Breast epithelium (tissue), 4 donors: ENCODE results near the gene THADA. TPM values are rescaled to one million over a fixed set of nuclear protein-coding genes. Genes with fewer than 3 reads are reported as not detected.

Experiments used
- DNase-seq, 2 donors: peaks; one replicate each; pipeline ENCODE4 v3.0.0-alpha.2; 2019; ENCODE audit warnings: low spot score in 2 of 2
- H3K27ac ChIP-seq, 2 donors: fragments of 200-600 bp; sonication (generic) in 1 of 2; one replicate each; pipeline ENCODE4 v1.5.1; 2016 to 2019; ENCODE audit warnings: mild to moderate bottlenecking in 1 of 2
- H3K27me3 ChIP-seq, 2 donors: fragments of 200-600 bp; sonication (generic) in 1 of 2; one replicate each; pipeline versions ENCODE4 v1.5.1 to v1.6.0; 2017 to 2019; ENCODE audit warnings: control low read depth in 1 of 2, mild to moderate bottlenecking in 1 of 2
- H3K36me3 ChIP-seq: fragments of 200-600 bp; one replicate; pipeline ENCODE4 v1.5.1; 2019
- H3K4me1 ChIP-seq, 2 donors: fragments of 200-600 bp; sonication (generic); one replicate each; pipeline ENCODE4 v1.5.1; 2016 to 2019; ENCODE audit warnings: control low read depth in 1 of 2
- H3K4me3 ChIP-seq, 3 donors: fragments of 200-600 bp; sonication (generic); 1 replicate in 2 of 3; 2 replicates in 1 of 3; pipeline ENCODE4 v1.5.1; 2016 to 2019; ENCODE audit warnings: mild to moderate bottlenecking in 3 of 3, moderate library complexity in 2 of 3
- H3K9me3 ChIP-seq, 2 donors: fragments of 200-600 bp; sonication (generic) in 1 of 2; one replicate each; pipeline ENCODE4 v1.5.1; 2016 to 2019; ENCODE audit warnings: control low read depth in 1 of 2
- POLR2A ChIP-seq: fragments of 450-650 bp; IDR thresholded peaks from one replicate; pipeline ENCODE4 v1.6.1; 2016; ENCODE audit warnings: antibody characterized with exemption, mild to moderate bottlenecking, moderate library complexity
- POLR2AphosphoS5 ChIP-seq, 3 donors: sonication (generic); formaldehyde crosslinking; IDR thresholded peaks; one replicate each; pipeline ENCODE4 v1.6.1; 2017; ENCODE audit warnings: antibody characterized with exemption in 3 of 3
- intact Hi-C: fragments of 100-400 bp; cut with DNase I; formaldehyde crosslinking; loops from one replicate; pipeline ENCODE4 v1.15.1; 2023; ENCODE audit warnings: low total_unique reads
- total RNA-seq, 3 donors: library from RNA; depleted of rRNA; stranded (reverse); fragments of >200 nt; gene quantifications; one replicate each; pipeline ENCODE4 v1.1.0, GENCODE V29; 2016
- TF ChIP-seq, protein P1 (sequence below), 3 donors: fragments of 450-650 bp; IDR thresholded peaks; one replicate each; pipeline ENCODE4 v1.5.1; 2016 to 2017; ENCODE audit warnings: antibody characterized with exemption in 3 of 3, mild to moderate bottlenecking in 3 of 3, moderate library complexity in 3 of 3

The THADA gene
- total RNA-seq, 3 donors from 2014 or later: 41.1 to 60.6 (median 49.5) TPM

- Histone ChIP-seq H3K4me1 (no peaks in the 10 kb centered on the region), H3K36me3 (peaks cover 2% of the 10 kb centered on the region), H3K27me3 (no peaks in the 10 kb centered on the region), H3K27ac (no peak overlapping the region), H3K4me3 (no peak overlapping the region), H3K9me3 (no peaks in the 10 kb centered on the region)
- TF ChIP-seq POLR2AphosphoS5 (IDR thresholded peaks at IDR 0.05) (no peak), POLR2A (no peak)
- TF ChIP-seq, protein P1, sequence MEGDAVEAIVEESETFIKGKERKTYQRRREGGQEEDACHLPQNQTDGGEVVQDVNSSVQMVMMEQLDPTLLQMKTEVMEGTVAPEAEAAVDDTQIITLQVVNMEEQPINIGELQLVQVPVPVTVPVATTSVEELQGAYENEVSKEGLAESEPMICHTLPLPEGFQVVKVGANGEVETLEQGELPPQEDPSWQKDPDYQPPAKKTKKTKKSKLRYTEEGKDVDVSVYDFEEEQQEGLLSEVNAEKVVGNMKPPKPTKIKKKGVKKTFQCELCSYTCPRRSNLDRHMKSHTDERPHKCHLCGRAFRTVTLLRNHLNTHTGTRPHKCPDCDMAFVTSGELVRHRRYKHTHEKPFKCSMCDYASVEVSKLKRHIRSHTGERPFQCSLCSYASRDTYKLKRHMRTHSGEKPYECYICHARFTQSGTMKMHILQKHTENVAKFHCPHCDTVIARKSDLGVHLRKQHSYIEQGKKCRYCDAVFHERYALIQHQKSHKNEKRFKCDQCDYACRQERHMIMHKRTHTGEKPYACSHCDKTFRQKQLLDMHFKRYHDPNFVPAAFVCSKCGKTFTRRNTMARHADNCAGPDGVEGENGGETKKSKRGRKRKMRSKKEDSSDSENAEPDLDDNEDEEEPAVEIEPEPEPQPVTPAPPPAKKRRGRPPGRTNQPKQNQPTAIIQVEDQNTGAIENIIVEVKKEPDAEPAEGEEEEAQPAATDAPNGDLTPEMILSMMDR (IDR thresholded peaks at IDR 0.05): no peak
- DNase-seq: no peak
- intact Hi-C loops: no loop called here
Measured at GRCh38 chr2:43569921-43570320, 25.9 kb downstream of the THADA start.

DNA sequence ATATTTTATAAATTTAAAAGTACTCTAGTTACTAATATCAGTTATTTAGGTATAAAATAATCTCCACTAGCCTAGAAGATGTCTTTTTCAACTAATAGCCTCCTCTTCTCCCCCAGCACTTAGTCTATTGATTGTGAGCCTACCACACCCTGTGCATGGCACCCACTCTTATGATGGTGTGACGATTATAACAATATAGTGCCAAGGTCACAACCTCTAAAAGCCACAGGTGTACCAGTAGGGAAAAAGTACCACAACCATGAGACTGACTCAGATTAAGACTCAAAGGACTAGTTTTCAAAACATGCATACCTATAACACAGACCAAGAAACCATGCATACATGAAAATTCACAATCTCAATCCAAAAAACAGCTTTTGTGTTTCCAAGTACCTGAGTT is 27.6 kb downstream of the THADA start:
- Histone ChIP-seq H3K27me3 (no peaks in the 10 kb centered on the region), H3K9me3 (no peaks in the 10 kb centered on the region), H3K27ac (no peak overlapping the region), H3K4me1 (no peaks in the 10 kb centered on the region), H3K4me3 (no peak overlapping the region), H3K36me3 (peaks cover 2% of the 10 kb centered on the region)
- TF ChIP-seq POLR2A (no peak), POLR2AphosphoS5 (IDR thresholded peaks at IDR 0.05) (no peak)
- TF ChIP-seq, protein P1 (IDR thresholded peaks at IDR 0.05): no peak
- DNase-seq: no peak
- intact Hi-C loops: no loop called here

GRCh38 chr2:43566461-43566729 is 29.4 kb downstream of the THADA start:
- no peak for DNase-seq
- Histone ChIP-seq H3K4me1 (no peaks in the 10 kb centered on the region), H3K9me3 (no peaks in the 10 kb centered on the region), H3K27me3 (no peaks in the 10 kb centered on the region), H3K27ac (no peak overlapping the region), H3K4me3 (no peak overlapping the region), H3K36me3 (no peaks in the 10 kb centered on the region)
- intact Hi-C loops: no loop called here
- no peak for TF ChIP-seq POLR2A
- no peak for TF ChIP-seq POLR2AphosphoS5 (IDR thresholded peaks at IDR 0.05)
- TF ChIP-seq, protein P1 (IDR thresholded peaks at IDR 0.05): no peak

DNA sequence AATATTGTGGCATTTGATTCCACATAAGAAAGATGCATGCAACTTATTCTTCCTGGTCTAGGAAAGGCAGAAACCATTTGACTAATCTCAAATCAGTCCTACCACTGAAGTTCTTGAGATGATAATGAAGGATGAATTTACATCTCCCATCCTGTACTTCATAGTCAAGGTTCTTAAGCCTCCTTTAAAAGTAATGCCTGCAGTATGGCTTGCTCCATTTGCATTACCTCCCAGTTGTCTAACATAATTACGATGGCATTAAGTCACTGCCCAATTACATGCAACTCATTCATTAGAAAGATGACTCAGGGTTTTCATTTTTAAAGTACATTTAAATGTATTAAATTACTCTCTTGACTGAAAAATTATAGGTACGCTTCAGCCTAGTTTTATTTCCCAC is 32.2 kb downstream of the THADA start:
- TF ChIP-seq POLR2A (no peak), POLR2AphosphoS5 (IDR thresholded peaks at IDR 0.05) (no peak)
- TF ChIP-seq, protein P1 (IDR thresholded peaks at IDR 0.05): no peak
- no peak overlapping the region for H3K4me3 ChIP-seq
- intact Hi-C loops: no loop called here
- no peaks in the 10 kb centered on the region for H3K4me1 ChIP-seq
- H3K27me3 ChIP-seq: no peaks in the 10 kb centered on the region
- no peaks in the 10 kb centered on the region for H3K9me3 ChIP-seq
- DNase-seq: no peak
- peaks cover 5% of the 10 kb centered on the region for H3K36me3 ChIP-seq
- no peak overlapping the region for H3K27ac ChIP-seq

GRCh38 chr2:43560231-43560547 is 35.6 kb downstream of the THADA start:
- DNase-seq: no peak
- Histone ChIP-seq H3K4me3 (no peak overlapping the region), H3K27ac (no peak overlapping the region), H3K9me3 (no peaks in the 10 kb centered on the region), H3K27me3 (no peaks in the 10 kb centered on the region), H3K36me3 (peaks cover 5% of the 10 kb centered on the region), H3K4me1 (no peaks in the 10 kb centered on the region)
- intact Hi-C loops: no loop called here
- TF ChIP-seq POLR2AphosphoS5 (IDR thresholded peaks at IDR 0.05) (no peak), POLR2A (no peak)
- TF ChIP-seq, protein P1 (IDR thresholded peaks at IDR 0.05): no peak
